Measurements from ENCODE around the gene HMCN2.

GRCh38 chr9:130301483-130302286 is 36.1 kb downstream of the HMCN2 start:
- TF ChIP-seq CTCF (IDR thresholded peaks at IDR 0.05) (no peak), EZH2 (IDR thresholded peaks at IDR 0.05; ENCODE audit: borderline replicate concordance, insufficient read depth, low read depth, low read length, poor library complexity, severe bottlenecking) (no peak)
